Measurements from ENCODE around the gene ZBTB16.

ZBTB16 gene

DNA sequence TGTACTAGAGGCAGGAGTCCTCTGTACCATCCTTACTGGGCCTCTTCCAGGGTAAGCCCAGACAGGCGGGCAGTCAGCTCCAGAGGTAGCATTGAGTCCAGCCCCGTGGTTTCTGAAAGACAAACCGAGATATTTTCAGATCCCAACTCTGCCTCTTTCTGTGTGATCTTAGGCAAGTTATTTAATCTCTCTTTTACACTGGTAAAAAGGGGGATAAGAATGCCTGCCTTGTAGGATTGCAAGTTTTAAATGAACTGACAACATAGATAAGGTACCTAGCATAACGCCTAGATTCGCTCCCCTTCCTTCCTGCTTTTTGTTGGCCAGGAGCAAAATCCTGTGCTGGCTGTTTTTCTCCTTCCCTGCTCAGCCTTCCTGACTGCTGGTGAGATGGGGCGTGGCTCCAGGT, 180.2 kb downstream of the ZBTB16 start:
- DNase-seq (ENCODE audit: low read depth, low spot score) = no peak

GRCh38 chr11:114242032-114242431, 182.5 kb downstream of the ZBTB16 start:
- no peak for DNase-seq (ENCODE audit: low read depth, low spot score)

- no peak for DNase-seq (ENCODE audit: low read depth, low spot score)
Observed at GRCh38 chr11:114243461-114244372, 184.2 kb downstream of the ZBTB16 start.

GRCh38 chr11:114244726-114245394, 185.3 kb downstream of the ZBTB16 start:
- no peak for DNase-seq (ENCODE audit: low read depth, low spot score)

- no peak for DNase-seq (ENCODE audit: low read depth, low spot score)
Observed at GRCh38 chr11:114246321-114247069, 187.0 kb downstream of the ZBTB16 start.

GRCh38 chr11:114247070-114247789, 187.7 kb downstream of the ZBTB16 start:
- no peak for DNase-seq (ENCODE audit: low read depth, low spot score)

DNA sequence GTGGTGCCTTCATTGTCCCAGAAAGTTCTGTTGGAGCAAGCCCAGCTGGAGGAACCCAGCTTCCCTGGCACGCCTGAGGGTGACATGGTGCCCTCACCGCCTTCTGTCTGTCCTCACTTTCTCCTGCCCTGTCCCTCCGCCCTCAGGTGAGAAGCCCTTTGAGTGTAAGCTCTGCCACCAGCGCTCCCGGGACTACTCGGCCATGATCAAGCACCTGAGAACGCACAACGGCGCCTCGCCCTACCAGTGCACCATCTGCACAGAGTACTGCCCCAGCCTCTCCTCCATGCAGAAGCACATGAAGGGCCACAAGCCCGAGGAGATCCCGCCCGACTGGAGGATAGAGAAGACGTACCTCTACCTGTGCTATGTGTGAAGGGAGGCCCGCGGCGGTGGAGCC, 190.7 kb downstream of the ZBTB16 start:
- no peak for DNase-seq (ENCODE audit: low read depth, low spot score)

DNA sequence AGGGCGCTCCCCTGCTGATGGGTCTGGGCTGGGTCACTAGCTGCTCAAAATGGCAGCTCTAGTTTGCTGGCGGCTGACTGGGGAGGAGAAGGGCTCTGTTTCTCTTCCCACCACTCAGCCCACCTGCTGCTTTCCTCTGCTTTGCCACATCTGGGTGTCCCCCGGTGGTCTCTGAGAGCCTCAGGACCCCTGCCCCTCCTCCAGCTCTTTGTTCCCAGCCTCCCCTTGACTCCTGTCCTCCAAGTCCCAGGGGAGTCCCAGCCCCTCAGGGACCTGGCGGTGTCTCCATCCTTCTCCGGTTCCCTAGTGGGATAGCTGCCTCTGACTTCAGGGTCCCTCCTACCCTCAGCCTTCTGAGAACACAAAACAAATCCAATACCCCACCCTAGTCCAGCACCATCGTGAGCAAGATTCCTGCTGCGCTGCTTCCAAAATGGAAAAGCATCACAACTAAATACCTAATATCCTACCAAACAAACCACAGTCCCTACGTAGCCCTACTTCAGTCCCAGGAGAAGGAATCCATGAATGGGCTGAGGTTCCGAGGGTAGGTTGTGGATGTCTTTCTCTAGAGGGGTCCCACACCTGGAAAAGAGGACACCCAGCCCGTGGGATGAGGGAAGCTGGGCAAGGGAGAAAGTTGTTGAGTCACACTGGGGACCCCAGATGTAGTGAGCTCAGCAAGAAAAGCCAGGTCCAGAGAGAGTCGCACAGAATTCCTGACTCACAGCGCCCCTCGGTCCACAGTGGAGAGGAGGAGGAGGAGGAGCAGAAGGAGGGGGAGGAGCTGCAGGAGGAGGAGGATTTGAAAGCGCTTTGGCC, 191.7 kb downstream of the ZBTB16 start:
- DNase-seq (ENCODE audit: low read depth, low spot score) = no peak

GRCh38 chr11:114251815-114252337, 192.4 kb downstream of the ZBTB16 start:
- no peak for DNase-seq (ENCODE audit: low read depth, low spot score)

GRCh38 chr11:114252767-114253166, 193.3 kb downstream of the ZBTB16 start:
- DNase-seq (ENCODE audit: low read depth, low spot score) = no peak

- no peak for DNase-seq (ENCODE audit: low read depth, low spot score)
Observed at GRCh38 chr11:114253771-114254170, 194.3 kb downstream of the ZBTB16 start.

- no peak for DNase-seq (ENCODE audit: low read depth, low spot score)
Observed at GRCh38 chr11:114254571-114255146, 195.1 kb downstream of the ZBTB16 start.

DNA sequence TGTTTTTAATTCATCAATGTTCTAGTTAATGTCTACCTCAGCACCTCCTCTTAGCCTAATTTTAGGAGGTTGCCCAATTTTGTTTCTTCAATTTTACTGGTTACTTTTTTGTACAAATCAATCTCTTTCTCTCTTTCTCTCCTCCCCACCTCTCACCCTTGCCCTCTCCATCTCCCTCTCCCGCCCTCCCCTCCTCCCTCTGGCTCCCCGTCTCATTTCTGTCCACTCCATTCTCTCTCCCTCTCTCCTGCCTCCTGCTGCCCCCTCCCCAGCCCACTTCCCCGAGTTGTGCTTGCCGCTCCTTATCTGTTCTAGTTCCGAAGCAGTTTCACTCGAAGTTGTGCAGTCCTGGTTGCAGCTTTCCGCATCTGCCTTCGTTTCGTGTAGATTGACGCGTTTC, 195.8 kb downstream of the ZBTB16 start:
- DNase-seq (ENCODE audit: low read depth, low spot score) = no peak

- DNase-seq (ENCODE audit: low read depth, low spot score) = no peak
Observed at GRCh38 chr11:114256176-114256966, 196.9 kb downstream of the ZBTB16 start.

DNA sequence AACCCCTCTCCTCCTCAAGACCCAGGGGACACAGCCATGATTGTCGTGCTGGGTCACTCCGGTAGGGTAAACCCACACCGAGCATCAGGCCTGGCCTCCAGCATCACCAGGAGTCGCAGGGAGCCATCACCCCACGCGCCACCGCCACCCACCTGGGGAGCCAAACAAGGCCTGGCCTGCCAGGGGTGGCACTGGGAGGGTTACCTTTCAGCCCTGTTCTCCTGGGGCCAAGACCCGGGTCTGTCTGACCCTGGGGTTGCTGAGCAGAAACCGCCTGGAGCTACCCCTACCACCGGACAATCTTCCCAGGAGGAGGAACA, 197.4 kb downstream of the ZBTB16 start:
- DNase-seq (ENCODE audit: low read depth, low spot score) = no peak

DNA sequence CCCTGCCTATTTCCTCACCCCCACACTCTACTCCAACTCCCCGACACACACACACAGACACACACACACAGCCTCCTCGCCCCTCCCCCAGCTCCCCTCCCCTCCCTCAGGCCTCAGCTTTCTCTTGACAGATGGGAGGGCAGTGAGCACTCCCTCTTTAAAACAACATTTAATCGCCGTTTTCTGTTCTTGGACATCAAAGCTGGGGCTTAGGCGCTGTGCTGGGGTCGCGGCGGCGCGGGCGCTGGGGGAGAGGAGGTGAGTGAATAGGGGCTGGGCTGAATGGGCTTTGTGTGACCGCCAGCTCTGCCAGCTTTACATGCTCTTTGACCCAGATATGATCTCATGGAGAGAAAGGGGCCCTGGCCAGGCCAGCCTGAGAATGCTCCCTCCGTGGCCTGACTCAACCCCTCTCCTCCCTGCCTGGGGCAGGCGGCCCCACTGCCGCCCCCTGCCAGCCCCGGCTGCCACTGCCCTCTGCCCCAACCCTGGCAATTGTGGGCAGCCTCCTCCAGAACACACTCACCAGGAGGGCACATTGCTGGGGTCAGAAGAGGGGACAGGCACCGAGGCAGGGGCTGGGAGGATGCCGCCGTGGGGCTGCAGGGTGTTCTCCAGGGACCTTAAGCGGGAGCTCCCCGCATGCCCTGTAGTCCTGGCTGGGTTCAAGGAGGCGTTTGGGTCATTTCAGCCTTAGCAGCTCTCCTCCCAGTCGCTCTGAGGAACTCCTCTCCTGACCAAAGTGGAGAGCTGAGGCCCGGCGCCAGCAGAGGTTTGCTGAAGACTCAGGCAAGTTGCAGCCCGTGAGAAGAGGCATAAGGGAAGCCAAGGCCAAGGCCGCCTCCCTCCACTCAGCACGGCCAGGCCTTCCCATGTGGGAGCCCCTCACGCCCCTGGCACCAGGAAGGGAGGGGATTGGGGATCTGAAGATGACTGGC, 198.4 kb downstream of the ZBTB16 start:
- no peak for DNase-seq (ENCODE audit: low read depth, low spot score)

GRCh38 chr11:114258696-114259095, 199.2 kb downstream of the ZBTB16 start:
- no peak for DNase-seq (ENCODE audit: low read depth, low spot score)

DNA sequence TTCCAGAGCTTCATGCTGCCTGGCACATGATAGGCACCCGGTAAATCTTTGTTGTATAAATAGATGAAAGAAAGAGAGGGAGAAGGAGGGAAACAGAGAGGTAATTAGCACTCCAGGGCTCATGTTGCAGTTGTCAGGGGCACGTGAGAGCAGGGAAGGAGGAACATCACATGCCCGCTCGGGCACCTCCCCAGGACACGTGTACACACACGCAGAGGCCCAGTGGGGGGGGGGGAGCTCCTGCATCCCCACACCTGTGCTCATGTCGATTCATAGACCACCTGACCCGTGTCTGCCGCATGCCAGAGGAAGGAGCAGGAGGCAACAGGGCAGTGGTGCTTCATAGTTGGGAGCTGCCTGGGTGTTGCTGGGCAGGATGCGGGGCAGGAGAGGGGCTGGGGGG, 199.6 kb downstream of the ZBTB16 start:
- DNase-seq (ENCODE audit: low read depth, low spot score) = no peak
